NCI-H2107 treated with DMSO at 0.1 percent for 48 hours (cell line): Measurements from ENCODE around the gene CD300H.
"Not testable (repeated sequence)": the region's sequence is repeated elsewhere in the genome, so short reads cannot be mapped to it uniquely, and the experiment has no call there.

Source experiments
- DNase-seq: peaks from one replicate; lab custom pipeline; 2025; ENCODE audit not compliant: unreplicated experiment; lab: John Stamatoyannopoulos, UW

The CD300H gene

DNA sequence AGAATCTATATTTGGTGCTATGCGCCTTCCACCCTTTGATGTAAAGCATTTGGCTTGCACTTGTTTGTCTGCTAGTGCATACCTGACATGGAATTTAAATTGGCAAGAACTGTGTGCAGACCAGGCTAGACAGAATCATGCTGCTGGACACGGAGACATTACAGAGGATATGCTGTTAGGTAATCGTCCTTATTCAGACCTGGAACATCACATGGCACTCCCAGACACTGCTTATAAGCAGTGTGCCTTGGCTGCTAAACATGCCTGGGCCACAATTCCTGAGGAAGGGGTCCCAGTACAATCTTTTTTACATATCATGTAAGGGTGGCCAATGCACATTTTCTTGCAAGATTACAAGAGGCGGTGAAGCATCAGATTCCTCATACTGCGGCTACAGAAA is 18.4 kb upstream of the CD300H start:
- no peak for DNase-seq

- no peak for DNase-seq
Measured at GRCh38 chr17:74584292-74585060, 17.2 kb upstream of the CD300H start.

GRCh38 chr17:74582633-74583032 is 15.3 kb upstream of the CD300H start:
- DNase-seq, result no peak

DNA sequence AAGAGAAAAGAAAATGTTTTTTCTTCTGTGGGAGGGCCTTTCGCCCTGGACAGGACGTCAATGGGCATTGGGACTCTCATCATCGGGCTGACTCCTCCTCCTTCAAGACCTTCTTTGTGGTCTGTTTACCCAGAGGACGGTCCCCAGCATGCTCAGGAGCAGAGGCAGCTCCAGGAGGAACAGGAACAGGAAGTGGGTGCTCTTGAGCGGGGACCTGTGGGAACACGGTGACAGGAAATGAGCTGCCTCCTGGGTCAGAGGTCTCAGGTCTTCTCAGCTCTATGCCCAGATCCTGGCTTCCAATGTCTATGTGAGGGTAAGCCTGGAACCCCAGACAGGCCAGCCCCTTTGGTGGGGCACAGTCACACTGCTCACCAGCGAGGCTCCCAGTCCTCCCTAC is 12.6 kb upstream of the CD300H start:
- DNase-seq, result no peak

GRCh38 chr17:74578979-74579378 is 11.7 kb upstream of the CD300H start:
- DNase-seq, result no peak

GRCh38 chr17:74574489-74575142 is 7.3 kb upstream of the CD300H start:
- DNase-seq, result no peak

DNA sequence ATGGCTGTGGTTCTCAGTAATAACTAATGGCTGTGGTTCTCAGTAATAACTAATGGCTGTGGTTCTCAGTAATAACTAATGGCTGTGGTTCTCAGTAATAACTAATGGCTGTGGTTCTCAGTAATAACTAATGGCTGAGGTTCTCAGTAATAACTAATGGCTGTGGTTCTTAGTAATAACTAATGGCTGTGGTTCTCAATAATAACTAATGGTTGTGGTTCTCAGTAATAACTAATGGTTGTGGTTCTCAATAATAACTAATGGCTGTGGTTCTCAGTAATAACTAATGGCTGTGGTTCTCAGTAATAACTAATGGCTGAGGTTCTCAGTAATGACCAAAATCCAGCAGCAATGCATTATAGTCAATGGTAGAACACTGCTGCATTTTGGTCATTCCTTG is 6.3 kb upstream of the CD300H start:
- not testable (repeated sequence) for DNase-seq

DNA sequence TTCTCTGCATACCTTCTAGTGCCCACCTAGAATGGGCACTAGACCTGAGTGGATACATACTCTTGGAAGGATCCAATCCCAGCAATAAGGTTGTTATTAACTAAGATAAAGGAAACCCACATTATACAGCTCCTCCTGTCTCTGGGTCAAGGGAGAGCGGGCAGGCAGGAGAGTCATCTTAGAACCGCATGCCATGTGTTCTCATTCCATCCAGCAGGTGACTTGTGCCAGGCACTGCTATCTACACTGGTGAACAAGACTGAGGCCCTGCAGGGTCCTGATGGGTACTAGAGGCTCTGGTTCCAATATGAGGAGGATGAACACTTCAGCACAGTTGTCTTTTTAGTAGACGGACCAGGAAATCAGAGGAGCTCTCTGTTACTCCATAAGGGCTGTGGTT is 5.9 kb upstream of the CD300H start:
- no peak for DNase-seq

DNA sequence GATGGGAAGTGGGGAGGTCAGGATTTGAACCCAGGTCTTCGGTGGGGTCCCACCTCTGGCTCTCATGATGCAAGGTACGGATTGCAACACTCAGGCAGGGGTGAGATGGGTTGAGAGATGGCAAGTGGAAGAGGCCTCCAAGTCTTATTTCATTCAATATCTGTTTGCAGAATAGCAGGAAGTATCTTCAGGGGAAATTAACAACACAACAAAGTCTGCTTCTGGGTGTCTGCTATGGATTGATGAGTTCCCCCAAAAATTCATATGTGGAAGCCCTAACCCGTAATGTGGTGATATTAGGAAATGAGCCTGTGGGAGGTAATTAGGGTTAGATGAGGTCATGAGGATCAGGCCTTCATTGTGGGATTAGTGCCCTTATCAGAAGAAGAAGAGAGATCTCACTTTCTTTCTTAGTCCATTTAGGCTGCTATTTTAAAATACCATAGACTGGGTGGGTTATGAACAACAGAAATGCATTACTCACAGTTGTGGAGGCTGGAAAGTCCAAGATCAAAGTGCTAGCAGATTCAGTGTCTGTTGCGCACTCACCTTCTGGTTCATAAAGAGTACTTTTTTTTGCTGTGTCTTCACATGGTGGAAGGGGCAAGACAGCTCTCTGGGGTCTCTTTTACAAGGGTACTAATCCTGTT is 4.4 kb upstream of the CD300H start:
- no peak for DNase-seq

DNA sequence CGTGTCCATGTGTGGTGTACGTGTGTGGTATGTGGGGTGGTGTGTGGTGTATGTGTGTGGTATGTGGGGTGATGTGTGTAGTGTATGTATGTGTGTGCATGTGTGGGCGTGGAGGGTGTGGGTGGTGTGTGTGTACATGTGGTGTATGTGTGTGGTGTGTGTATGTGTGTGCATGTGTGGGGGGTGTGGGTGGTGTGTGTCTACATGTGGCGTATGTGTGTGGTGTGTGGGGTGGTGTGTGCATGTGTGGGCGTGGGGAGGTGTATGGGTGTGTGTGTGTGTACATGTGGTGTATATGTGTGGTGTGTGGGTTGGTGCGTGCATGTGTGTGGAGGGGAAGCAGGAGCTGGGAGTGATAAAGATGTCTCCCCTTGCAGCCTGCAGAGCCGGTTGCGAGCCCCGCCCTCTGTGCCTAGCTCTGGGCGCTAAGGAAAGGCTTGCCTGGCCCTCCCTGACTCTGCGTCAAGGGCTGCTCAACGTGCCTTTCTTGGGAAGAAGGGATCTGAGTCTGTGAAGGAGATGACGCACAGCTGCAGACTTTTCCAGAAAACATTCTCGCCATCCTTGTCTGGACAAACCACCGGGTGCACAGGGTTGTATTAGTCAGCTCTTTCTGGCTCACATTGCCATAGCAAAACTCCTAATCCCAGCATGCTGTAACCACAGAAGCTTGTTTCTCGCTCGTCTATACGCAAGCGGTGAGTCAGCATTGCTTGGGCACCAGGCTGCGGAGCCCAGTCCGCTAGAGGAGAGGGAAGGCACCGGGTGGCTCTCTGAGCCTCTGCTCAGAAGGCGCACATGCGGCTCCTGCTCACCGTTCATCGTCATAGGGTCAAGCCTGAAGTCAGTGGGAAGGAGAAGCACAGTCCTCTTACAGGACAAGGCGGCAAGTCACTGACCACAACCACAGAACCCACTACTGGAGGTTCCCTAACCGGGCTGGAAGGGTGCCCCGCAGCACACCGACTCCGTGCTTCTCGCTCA is 2.0 kb upstream of the CD300H start:
- peak; percentile 41 for DNase-seq

GRCh38 chr17:74568106-74568873 is 981 bp upstream of the CD300H start:
- no peak for DNase-seq

- DNase-seq, result no peak
Measured at GRCh38 chr17:74566132-74566753, 1.1 kb downstream of the CD300H start.

GRCh38 chr17:74565126-74565525 is 2.2 kb downstream of the CD300H start:
- no peak for DNase-seq

- no peak for DNase-seq
Measured at GRCh38 chr17:74563358-74563757, 4.0 kb downstream of the CD300H start.

DNA sequence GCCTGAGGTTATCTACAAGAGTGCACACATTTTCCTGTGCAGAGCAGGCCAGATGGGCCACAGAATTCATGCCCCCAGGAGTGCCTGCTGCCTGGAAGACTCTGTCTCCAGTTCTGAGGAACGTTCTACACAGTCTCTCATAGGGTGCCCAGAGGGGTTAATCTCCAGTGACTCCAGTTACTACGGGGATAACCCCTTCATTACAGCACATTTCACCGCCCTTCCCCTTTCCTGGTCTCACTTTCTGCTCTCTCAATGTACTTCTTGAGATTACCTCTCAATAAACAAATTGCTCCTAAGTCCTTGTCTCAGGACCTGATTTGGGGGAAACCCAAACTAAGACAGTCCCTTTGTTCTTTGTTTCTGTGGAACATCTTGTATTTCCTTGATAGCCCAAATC is 5.7 kb downstream of the CD300H start:
- DNase-seq, result no peak

DNA sequence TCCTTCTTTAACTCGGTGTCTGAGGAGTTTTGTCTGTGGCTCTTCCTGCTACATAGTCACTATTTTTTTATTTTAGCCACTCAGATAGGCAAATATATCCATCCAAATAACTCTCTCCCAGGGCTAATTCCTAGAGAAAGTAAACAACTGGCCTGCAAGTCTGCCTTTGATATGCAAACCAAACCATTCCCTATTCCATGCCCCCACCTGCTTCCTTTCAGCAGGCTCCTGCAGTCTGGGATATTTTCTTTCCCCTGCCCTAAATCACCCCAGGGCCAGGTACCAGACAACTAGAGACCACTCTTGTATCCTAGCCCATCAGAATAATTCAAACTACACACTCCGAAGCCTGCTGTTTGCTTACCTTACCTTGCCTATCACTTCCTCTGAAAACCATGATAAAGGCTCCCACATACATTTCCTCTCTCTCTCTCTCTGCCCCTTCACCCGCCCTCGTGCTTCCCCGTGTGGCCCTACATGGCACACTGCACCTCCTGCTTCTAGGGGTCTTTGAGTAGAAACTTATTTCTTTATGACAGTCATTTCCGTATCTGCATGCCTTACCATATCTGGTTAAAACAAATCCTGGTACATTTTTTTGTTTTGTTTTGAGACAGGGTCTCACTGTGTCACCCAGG is 8.3 kb downstream of the CD300H start:
- DNase-seq, result no peak

DNA sequence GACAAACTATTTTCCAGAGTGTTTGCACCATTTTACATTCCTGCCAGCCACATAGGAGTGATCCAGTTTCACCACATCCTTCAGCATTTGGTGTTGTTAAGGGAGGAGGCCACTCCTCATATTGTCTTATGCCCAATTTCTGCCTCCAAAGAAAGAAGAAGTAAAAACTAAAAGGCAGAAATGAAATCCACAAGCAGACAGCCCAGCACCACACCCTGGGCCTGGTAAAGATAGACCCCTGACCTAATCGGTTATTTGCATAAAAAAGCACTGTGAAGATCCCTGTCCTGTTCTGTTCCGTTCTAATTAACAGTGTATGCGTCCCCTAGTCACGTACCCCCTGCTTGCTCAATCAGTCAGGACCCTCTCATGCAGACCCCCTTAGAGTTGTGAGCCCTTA is 8.9 kb downstream of the CD300H start:
- DNase-seq, result not testable (repeated sequence)

- no peak for DNase-seq
Measured at GRCh38 chr17:74555427-74555940, 11.8 kb downstream of the CD300H start.

DNA sequence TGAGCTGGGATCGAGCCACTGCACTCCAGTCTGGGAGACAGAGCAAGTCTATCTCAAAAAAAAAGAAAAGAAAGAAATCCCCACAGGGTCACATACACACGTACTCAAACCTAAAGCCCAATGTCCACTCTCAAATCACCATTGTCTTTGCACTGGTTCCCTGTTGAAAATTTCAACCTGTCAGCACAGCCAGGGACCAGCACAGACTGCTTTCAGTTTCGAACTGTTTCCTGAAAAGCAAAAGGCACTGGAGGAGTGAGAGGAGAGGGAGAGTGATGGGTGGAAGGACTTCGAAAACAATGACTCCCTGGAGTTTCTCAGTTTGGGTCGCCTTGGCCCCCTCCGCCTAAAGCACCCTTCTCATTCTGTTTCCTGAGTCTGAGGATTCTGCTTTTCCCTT is 12.4 kb downstream of the CD300H start:
- no peak for DNase-seq
